ENCODE data around the gene AFAP1.

Gene AFAP1

DNA sequence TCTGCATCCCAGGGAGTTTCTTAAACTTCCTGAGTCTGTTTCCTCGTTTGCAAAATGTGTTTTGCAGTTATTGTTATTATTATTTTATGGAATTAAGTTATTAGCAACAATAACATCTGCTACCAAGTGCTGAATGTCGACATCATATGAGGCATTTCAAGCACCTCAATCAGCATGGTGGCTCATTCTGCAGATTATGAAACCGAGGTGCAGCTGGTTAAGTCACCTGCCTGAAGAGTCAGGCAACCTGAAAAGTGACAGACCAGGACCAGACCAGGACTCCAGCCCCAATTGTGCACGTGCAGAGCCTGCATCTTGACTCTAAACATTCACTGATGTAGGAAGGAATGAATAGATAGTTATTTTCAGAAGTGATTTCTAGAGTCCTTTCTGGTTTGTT lies 99.8 kb downstream of the AFAP1 start:
- DNase-seq: no peak

DNA sequence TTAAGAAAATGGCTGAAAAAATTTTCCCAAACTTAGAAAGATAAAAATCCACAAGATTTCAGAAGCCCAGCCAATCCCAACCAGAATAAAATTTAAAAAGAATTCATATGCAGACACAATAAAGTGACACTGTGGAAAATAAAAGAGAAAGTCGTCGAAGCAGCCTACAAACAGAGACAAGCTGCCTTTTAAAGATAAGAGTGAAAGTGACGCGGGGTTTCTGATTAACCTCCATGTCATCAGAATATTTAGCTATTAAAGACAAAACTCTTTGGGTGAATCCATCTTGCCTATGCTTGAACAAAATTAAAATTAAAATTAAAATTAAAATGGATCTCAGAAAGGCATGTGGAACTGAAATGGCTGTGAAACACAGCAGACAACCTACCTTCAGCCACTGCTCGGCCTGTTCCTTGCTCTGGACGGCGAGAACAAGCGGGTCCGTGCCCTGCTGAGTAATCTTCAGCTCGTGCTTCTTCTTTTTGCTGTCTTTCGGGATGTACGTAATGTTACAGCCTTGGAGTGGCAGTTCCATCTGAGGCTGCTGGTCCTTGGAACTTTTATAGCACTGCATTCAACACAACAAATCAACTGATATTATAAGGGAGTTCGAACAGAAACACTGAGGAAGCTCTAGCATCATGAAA lies 101.4 kb downstream of the AFAP1 start:
- DNase-seq: no peak

DNA sequence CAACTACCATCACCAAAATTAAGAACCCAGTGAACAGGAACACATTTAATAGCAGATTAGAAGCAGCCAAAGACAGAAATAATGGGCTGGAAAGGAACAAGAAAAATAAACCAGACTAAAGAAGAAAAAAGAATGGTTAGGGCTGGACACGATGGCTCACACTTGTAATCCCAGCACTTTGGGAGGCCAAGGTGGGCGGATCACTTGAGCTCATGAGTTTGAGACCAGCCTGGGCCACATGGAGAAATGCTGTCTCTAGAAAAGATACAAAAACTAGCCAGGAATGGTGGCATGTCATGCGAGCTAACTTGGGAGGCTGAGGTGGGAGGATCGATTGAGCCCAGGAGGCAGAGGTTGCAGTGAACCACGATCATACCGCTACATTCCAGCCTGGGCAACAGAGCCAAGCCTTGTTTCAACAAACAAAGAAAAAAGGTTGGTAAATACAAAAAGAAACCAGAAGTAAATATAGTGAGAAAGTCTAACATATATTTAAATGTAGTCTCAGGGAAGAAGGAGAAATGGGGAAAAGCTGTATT lies 102.0 kb downstream of the AFAP1 start:
- DNase-seq: no peak

DNA sequence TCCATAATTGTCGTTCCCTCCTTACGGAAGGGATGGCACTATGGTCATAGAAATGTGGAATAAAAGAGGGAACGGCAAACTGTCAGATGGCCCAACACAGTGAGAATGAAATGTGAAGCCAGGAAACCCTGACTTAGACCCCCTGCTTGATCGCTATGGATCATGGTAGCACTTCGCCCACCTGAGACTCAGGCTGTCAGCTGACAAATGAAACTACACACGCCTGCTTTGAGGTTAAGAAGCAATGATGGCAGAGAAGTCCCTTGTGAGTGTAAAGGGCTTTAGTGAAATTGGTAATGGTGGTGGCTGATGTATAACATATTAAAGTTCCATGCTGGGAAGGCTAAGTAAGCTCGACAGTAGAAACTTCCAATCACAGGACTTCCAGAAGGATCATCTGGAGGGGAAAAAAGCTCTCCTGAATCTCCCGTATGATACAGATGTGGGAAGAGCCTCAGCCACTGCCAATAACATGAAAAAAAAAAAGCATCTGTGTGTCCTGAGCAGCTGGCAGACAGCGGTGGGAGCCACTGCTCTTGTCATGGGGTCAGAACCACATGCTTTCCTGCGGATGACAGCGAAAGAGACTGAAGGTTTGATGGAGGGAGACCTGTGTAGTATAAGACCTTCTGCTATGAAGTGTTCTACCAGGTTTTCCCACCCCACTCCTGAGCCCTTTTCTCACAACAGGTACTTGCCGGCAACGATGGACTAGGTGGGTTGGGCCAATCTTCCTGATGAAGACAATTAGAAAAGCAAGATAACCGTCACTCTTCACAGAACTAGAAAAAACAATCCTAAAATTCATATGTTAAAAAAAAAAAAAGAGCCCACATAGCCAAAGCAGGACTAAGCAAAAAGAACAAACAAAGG lies 107.6 kb downstream of the AFAP1 start:
- no peak for DNase-seq

DNA sequence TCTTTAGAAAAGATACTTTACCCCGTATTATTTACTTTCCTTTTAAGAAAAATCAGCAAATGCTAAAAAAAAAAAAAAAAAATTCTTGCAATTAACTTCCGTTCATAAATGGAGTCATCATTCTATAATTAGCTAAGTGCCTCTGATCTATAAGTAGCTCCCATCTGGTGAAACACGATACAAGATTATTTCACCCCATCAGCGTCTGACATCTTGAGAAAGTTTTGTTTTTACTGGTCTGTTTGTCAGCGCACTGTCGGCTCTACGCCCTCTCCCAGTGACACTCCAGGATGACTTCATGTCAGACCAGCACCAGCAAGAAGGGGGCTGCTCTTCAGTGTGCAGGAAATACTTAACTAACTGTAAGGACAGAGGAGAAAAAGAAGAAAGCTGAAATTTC lies 108.3 kb downstream of the AFAP1 start:
- DNase-seq: peak; percentile 52

DNA sequence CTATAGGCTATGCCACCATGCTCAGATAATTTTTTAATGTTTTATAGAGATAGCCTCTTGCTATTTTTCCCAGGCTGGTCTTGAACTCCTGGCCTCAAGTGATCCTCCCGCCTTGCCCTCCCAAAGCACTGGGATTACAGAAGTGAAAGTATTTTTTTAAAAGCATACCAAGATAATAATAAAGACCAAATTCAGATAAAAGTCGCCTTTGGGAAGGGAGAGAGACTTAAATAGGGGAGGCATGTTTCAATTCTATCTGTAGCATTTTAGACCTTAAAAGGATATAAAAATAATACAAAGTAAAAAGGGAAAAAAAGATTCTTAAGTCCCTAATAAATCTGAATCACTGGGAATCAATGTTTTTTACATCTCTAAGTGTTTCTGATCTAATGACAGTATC lies 108.9 kb downstream of the AFAP1 start:
- DNase-seq: no peak

DNA sequence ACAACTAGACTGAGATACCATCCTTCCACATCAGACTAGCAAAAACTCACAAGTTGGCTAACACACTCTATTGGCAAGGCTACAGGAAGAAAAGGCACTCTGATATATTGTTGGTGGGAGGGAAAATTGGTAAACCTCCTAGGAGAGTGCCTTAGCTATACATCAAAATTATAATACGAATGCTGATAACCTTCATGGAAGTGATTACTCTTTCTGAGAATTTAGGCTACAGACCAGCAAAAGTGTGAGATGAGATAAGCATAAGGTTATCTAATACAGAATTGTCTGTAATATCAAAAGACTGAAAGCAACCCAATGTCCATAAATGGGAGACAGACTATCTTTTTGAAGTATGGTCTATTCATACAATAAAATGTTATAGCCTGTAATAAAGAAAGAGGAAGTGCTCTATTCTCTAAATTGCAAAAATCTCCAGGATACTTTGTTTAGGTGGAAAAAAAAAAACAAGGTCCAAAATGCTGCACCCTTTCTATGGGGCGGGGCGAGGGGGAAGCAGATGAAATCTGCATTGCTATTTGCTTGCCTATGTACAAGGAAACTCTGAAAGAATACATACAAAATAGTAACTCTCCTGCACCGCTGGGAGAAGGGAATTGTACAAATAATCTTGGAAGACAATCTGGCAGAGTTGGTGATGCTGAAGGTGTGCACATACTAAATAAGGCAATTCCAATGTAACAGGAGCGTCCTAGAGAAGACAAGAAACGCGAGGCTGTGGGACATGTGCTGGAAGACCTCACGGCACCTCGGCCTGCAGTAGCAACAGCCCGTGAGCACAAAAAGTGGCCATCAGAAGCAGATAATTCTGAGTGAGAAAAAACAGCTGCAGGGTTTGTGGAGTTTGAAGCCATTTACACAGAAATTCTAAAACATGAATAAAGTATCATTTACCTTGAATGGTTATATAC lies 109.7 kb downstream of the AFAP1 start:
- DNase-seq: no peak

DNA sequence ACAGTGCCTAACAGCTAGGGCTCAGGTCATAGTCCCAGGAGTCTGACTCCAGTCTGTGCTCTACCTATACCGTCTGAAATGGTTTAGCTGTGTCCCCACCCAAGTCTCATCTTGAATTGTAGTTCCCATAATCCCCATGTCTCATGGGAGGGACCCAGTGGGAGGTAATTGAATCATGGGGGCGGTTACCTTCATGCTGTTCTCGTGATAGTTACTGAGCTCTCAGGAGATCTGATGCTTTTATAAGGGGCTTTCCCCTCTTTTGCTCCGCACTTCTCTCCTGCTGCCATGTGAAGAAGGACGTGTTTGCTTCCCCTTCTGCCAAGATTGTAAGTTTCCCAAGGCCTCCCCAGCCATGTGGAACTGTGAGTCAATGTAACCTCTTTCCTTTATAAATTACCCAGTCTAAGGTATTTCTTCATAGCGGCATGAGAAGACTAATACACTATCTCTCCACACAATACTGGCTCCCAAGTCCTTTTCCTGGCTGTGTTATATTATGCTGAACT lies 110.8 kb downstream of the AFAP1 start:
- DNase-seq: no peak

DNA sequence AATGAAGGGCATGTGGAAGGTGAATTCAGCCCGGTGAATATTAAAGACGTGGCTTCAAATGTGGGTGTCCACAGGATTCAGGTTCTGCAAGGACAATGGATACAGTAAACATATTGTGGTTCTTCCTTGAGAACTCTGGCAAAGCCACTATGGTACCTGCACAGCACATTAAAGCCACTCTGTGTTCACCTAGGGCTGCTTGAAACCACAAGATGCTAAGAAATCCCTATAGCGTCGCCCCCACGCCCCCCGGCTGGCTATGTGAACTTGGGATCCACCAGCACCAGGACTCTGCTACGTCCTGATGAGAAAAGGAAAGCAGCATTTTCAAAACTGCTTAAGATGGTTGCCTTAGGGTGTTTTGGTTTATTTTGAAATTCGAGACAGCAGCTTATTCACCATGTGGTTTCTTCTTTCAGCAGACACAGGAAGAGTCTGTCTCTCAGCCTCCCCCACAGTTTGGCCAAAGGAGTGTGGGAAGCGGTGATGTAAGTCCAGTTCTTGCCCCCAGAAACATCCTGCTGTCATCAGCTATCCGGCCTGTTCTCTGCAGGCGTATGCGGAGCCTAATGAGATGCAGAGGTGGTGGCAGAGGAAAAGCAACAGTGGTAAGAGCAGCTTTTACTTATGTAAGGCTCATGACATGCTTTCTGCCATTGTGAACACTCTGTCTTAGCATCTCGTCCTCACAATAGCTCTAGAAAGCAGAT lies 111.5 kb downstream of the AFAP1 start:
- DNase-seq: peak; percentile 55

DNA sequence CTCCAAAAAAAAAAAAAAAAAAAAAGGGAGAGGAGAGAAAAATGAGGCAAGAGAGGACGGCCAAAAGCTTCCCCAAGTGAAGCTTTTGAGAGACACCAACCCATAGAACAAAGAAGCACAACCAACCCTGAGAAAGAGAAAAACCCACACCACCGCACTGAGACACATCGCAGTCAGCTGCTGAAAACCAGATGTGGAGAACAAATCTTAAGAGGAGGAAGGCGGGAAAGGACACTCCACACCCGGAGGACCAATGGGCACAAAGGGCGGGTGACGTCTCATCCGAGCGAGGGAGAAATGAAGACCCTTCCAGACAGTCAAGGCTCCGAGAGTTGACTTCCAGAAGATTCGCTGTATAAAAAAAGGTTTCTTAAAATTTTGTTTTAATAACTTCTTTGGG lies 112.1 kb downstream of the AFAP1 start:
- DNase-seq: no peak

DNA sequence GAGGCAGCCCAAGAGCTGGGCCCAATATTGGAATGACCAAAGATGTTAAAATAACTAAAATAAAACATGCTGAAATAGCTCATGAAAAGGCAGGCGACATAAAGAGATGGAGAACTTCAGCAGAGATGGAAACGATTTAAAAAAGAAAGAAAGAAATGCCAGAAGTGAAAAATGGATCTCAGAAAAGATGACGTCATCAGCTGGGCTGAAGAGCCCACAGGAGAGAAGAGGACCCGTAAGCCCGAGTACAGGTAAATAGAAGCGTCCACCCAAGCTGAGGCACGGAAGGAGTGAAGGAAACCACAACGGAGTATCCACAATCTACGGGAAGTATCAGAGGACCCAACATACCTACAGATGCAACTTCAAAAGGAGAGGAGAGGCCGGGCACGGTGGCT lies 112.8 kb downstream of the AFAP1 start:
- DNase-seq: no peak

DNA sequence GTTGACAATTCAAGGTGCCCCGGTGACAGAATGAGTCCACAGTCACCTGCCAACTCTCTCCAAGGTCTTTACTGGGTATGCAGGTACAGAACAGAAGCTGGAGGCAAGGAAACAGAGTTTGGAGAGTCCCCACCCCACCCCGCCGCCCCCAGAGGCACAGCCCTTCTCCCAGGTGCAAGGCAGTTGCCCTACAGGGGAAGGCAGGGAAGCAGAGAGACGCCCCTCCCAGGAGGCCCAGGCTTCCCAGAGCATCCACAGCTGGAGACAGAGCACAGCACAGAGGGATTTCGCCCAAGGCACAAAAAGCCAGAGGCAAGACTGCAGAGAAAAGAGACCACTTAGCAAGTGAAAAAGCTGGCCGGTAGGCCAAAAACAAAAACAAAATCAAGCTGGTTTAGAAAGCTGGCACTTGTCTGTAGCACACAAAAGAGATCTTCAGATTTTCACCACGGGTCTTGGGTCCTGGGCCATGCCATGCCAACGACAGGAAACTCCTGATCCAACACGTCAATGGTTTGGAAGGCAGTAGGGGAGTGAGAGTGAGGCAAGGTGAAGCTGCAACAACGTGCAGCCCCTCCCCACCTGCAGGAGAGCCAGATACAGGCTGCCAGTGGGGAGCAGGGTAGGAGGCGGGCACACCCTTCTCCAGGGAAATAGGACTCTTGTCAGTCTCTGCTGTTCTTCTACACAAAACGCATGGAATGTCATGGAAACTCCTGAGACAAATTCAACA lies 113.3 kb downstream of the AFAP1 start:
- no peak for DNase-seq

DNA sequence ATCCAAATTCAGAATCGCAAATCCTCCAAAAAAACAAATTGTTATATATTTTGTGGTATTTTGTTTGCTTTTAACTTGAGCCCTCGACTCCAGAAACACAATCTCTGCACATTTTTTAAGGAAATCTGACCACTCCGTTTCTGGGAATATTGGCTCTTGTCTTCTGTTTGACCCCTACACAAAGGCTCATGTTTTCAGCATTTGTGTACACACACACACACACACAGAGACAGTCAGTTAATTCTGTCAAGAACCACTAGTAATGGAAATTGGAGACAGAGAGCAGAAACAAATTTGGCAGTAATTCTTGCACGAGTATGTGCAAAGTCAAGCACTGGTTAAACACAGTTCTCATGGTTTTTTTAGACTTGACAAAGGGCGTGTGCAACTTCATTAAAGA lies 115.4 kb downstream of the AFAP1 start:
- DNase-seq: no peak

DNA sequence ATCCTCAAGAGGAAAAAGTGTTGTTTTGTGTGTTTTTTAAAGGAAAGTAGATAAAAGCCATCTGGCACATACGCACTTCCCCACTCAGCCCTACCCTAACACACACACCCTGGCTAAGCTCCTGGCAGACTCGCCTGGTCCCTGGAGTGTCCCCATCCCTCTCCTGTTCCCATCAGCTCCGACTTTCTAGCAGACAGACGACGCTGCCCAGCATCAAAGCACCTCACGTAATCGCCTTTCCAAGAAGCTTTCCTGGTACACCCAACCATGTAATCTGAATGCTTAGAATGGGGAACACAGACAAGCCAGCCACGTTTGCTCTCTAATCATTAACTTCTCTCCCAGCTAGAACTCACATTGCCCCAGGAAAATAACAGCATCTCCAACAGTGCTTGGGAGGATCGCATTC lies 116.2 kb downstream of the AFAP1 start:
- no peak for DNase-seq

DNA sequence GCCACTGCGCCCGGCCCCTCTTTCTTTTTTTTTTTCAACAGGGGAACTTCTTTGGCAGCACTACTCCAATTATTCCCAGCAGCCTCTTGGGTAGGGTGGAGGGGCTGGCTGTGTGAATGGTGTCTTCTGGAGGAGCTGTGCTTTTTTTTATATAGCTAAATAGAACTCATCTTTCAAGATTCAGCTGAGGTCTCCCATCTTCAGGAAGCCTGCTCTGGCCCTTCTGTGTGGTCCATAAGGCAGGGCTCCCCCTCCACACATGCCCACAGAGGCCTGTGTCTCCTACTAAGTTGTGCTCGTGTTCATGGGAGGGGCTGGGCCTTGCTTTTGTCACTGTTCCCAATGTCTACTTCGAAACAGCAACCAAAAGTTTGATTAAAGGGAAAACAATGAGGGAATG lies 116.8 kb downstream of the AFAP1 start:
- DNase-seq: no peak

DNA sequence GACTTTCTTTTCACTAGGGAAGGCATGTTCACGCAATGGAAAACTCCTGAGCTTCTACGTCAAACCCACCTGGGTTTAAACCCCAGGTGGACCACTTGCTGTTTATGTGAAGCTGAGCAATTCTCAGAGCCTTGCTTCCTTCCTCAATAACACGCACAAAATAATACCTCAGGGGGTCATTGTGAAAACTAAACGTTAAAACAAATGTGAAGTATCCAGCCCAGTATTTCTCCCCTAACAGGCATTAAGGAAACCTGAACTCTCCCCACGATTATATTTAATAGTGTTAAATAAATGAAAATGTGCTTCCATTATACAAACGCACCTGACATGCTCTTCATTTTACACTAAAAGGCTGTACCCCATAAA lies 117.5 kb downstream of the AFAP1 start:
- DNase-seq: no peak

DNA sequence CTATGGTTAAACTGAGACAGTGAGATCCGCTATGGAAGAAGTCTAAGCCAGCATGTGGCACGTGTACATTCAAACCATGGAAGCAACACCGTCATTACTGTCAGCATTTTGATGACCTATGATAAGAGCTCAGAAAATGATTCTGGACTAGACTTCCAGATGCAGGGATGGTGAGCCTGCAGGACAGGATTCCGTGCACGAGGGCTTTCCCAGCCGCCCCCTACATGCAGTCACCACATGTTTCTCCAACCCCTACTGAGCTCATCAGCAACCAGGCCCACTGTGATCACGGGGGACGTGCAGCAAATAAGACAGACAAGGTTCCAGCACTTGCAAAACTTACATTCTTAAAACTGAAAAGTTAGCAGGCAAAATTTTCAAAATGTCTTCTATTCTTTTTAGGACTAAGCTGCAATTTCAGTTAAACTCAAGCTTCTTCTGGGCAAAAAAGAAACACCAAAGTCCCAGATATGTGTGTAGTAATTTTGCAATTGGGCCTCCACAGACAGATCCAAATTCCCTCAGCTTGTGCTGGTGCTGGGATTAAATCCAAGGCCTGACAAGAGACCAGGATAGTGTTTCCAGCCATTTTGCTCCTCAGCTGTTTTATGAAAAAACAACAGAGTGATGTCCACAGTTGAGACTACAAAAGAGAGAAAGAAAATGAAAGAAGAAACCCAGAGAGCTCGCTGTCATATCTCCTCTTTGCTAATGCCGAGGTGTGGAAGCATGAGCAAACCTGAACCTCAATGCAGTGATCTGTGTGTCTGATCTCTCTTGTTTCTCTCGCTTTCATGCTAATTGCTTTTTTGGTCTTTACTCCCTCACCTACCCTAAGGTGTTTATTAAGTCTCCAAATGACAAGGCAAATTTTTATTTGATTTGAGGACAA lies 118.2 kb downstream of the AFAP1 start:
- no peak for DNase-seq

DNA sequence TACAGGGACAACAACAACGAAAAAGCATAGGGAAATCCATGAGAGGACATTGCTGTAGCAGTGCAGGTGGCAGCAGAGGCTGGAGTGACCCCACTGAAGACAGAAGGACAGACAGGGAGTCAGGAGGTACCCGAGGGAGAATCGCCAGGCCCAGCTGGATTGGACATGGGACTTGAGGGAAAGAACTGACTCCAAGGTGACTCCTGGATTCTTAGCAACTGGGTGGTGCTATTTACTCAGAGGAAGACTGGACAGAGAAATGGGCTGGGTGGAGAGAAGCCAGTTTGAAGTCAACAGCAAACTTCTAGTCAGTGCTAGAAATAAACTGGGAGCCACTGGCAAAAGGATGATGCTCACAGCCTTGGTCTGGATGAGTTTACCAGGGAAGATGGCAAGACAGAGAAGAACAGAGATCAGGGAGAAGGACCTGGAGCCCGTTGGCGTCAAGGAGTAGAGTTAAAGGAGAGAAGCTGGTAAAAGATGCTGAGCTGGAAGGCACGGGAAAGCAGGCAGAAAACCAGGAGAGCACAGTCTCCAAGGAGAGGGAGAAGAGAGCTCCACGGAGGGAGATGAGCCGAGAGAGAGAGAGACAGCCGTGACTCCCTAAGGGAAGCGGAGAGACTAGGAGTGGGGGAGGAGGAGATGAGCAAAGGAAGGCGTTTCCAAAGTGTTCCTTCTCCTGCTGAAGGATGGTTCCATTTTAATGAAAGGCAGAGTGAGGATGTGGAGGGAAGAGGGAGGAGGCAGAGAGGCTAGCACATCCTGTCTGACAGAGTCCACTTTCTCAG lies 119.4 kb downstream of the AFAP1 start:
- DNase-seq: no peak

DNA sequence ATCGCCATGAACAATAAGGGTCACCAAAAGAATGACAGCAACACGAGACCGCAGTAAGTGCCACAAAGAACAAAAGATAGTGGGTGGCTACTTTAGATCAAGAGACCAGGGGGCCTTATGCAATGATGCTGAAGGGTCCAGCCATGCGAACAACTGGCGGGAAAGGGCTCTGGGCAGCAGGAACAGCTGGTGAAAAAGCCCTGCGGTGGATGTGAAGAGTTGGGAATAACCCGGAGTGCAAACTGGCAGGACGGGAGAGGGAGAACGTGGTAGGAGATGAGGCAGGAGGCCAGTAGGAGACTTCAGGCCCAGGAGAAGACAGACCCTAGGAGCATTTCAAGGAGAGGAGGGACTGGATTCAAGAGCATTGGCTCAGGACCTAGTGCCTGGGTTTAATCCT lies 120.2 kb downstream of the AFAP1 start:
- DNase-seq: no peak

All from activated CD4-positive, alpha-beta T cell treated with anti-CD3 and anti-CD28 coated beads for 48 hours (primary cell).